Testis (tissue), 2 donors: ENCODE measurements around the gene NRP2.

ENCODE experiments used
- CTCF ChIP-seq, 3 experiments: fragments of 450-650 bp in 2 of 3; fragments of 200-600 bp in 1 of 3; sonication (generic) in 1 of 3; IDR thresholded peaks; one replicate each; pipeline ENCODE4 v1.5.1; 2016 to 2019; ENCODE audit warnings: antibody characterized with exemption in 3 of 3, mild to moderate bottlenecking in 2 of 3, moderate library complexity in 1 of 3
- POLR2A ChIP-seq: fragments of 450-650 bp; IDR thresholded peaks from one replicate; pipeline ENCODE4 v1.6.1; 2017; ENCODE audit warnings: antibody characterized with exemption, mild to moderate bottlenecking, moderate library complexity

GRCh38 chr2:205808486-205809121, 126.3 kb downstream of the NRP2 start:
- TF ChIP-seq CTCF (IDR thresholded peaks at IDR 0.05): no peak
- no peak for TF ChIP-seq POLR2A
